Motor neuron (in vitro differentiated cells): Measurements from ENCODE around the gene INAFM2. TPM values are rescaled to one million over a fixed set of nuclear protein-coding genes. Genes with fewer than 3 reads are reported as not detected.

Experiments
- ATAC-seq, 8 experiments: fragments of 200-7000 bp; cut with Tn5 transposase; replicated peaks in 6 of 8; 2 replicates each; pipeline ENCODE4 v1.8.0; 2021; ENCODE audit warnings: mild to moderate bottlenecking in 8 of 8, moderate library complexity in 8 of 8
- H3K27ac ChIP-seq, 2 donors: fragments of 250-450 bp; sonication (Bioruptor Pico); 2 replicates each; pipeline ENCODE4 v1.9.0; 2021; ENCODE audit warnings: antibody characterized with exemption in 2 of 2, mild to moderate bottlenecking in 2 of 2, moderate library complexity in 1 of 2
- H3K4me1 ChIP-seq, 2 donors: fragments of 250-450 bp; sonication (Bioruptor Pico); replicated peaks in 1 of 2; 2 replicates each; pipeline ENCODE4 v1.6.1; 2021; ENCODE audit warnings: antibody characterized with exemption in 2 of 2, mild to moderate bottlenecking in 2 of 2, moderate library complexity in 1 of 2
- H3K4me3 ChIP-seq, 5 donors: fragments of 250-450 bp; sonication (Bioruptor Pico); 2 replicates each; pipeline ENCODE4 v1.9.0; 2021; ENCODE audit warnings: antibody characterized with exemption in 5 of 5, mild to moderate bottlenecking in 5 of 5, moderate library complexity in 4 of 5
- WGBS, 10 experiments: fragments of 450-650 bp; shearing (Covaris generic); methylation state at CpG; one replicate each; pipeline ENCODE4 v1.0.0; 2022; 5-methylcytosine and 5-hydroxymethylcytosine counted together
- in situ Hi-C, 9 experiments: fragments of 400-800 bp; cut with MboI; loops; one replicate each; pipeline ENCODE4 v1.15.0; 2021; ENCODE audit warnings: low sequenced_read_pairs in 9 of 9, low pct_unique_long_range_greater_than_20kb in 2 of 9; ENCODE audit not compliant: unreplicated experiment in 9 of 9
- total RNA-seq, 8 experiments: library from RNA; unstranded; fragments of 300-600 nt; gene quantifications; 2 replicates each; pipeline versions ENCODE4 v1.2.3 to v1.2.4, GENCODE V29; 2022

INAFM2 gene
- total RNA-seq, 8 experiments from 2014 or later: 6.5 to 16.8 (median 13.4) TPM

- no peak overlapping the region for H3K27ac ChIP-seq
- WGBS, 10 experiments: 50 to 100% (median 100%) methylated on average over 1 to 3 of the region's 5 CpGs; no CpG with 5 or more reads in 7 of the 10 experiments
- in situ Hi-C loops: no loop called here
Observed at GRCh38 chr15:40336744-40337122, 13.2 kb downstream of the INAFM2 start.

GRCh38 chr15:40337597-40337996 lies 14.1 kb downstream of the INAFM2 start:
- 63 to 83% methylated on average over 1 to 6 of the region's 19 CpGs; no CpG with 5 or more reads in 8 of the 10 experiments for WGBS, 10 experiments
- Histone ChIP-seq H3K4me1 (peaks cover 31 to 35% of the 10 kb centered on the region in 2 donors), H3K4me3 (no peak overlapping the region), H3K27ac (no peak overlapping the region)
- in situ Hi-C loops: no loop called here
- no peak for ATAC-seq

More at GRCh38 chr15:40336744-40337122, 13.2 kb downstream of the INAFM2 start:
- no peak overlapping the region for H3K4me3 ChIP-seq
- H3K4me1 ChIP-seq: peaks cover 31 to 35% of the 10 kb centered on the region in 2 donors
- no peak for ATAC-seq

- H3K27ac ChIP-seq: no peak overlapping the region
- H3K4me1 ChIP-seq: peaks cover 31 to 35% of the 10 kb centered on the region in 2 donors
Observed at GRCh38 chr15:40338041-40338657, 14.7 kb downstream of the INAFM2 start.

DNA sequence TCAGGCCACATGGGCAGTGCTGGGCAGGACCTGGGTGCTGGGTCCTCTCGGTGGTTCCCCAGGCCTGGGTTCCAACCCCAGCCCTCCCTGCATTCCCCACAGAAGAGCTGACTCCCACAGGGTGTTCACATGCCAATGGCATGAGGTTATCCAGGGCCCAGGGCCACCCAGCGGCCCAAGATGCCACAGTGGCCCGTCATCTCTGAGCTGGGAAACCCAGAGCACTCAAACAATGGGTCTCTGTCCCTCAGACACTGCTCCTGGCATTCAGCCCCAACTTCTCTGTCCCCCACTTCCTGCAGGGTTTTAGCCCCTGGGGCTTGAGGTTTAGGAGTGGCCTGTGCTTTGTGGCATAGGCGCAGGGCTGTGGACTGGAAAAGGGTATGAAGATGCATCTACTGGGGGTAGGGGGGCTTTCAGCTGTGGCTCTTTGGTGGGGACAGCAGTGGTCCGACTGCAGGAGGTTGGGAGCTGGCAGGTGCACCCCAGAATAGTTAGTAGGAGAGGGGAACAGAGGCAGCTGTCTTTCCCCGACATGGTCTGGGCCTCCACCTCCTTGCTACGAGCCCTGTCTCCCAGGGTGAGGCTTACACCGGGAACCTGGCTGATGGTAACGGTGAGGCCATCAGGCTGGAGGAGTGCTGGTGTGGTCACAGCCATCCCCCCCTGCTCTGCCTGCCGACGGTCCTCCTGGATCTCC lies 15.6 kb downstream of the INAFM2 start:
- WGBS, 10 experiments: 34 to 100% (median 78%) methylated on average over 2 to 4 of the region's 11 CpGs; no CpG with 5 or more reads in 5 of the 10 experiments
- Histone ChIP-seq H3K4me1 (peaks cover 31% of the 10 kb centered on the region in 2 donors), H3K27ac (no peak overlapping the region), H3K4me3 (no peak overlapping the region)
- in situ Hi-C loops: no loop called here
- ATAC-seq: no peak

More at GRCh38 chr15:40338041-40338657, 14.7 kb downstream of the INAFM2 start:
- peak; percentile 25 to 76 (median 53) for ATAC-seq
- no peak overlapping the region for H3K4me3 ChIP-seq
- 0 to 60% (median 10%) methylated on average over 1 to 5 of the region's 11 CpGs; no CpG with 5 or more reads in 3 of the 10 experiments for WGBS, 10 experiments
- in situ Hi-C loops: no loop called here

GRCh38 chr15:40339621-40339945 lies 16.1 kb downstream of the INAFM2 start:
- no peak overlapping the region for H3K4me3 ChIP-seq
- no peak overlapping the region for H3K27ac ChIP-seq
- WGBS, 10 experiments: 83 to 92% (median 83%) methylated on average over 1 to 2 of the region's 7 CpGs; no CpG with 5 or more reads in 7 of the 10 experiments
- H3K4me1 ChIP-seq: peaks cover 26 to 31% of the 10 kb centered on the region in 2 donors
- peak in 2 of 8 experiments; percentile 3 to 21 for ATAC-seq
- in situ Hi-C loops: no loop called here

GRCh38 chr15:40340038-40340739 lies 16.7 kb downstream of the INAFM2 start:
- ATAC-seq: peak; percentile 26 to 57 (median 49)
- no peak overlapping the region for H3K4me3 ChIP-seq
- peaks cover 26 to 31% of the 10 kb centered on the region in 2 donors for H3K4me1 ChIP-seq
- 0 to 60% (median 46%) methylated on average over 1 to 7 of the region's 14 CpGs; no CpG with 5 or more reads in 6 of the 10 experiments for WGBS, 10 experiments
- peak overlapping the region; percentile 57 to 72 for H3K27ac ChIP-seq
- in situ Hi-C loops: no loop called here

DNA sequence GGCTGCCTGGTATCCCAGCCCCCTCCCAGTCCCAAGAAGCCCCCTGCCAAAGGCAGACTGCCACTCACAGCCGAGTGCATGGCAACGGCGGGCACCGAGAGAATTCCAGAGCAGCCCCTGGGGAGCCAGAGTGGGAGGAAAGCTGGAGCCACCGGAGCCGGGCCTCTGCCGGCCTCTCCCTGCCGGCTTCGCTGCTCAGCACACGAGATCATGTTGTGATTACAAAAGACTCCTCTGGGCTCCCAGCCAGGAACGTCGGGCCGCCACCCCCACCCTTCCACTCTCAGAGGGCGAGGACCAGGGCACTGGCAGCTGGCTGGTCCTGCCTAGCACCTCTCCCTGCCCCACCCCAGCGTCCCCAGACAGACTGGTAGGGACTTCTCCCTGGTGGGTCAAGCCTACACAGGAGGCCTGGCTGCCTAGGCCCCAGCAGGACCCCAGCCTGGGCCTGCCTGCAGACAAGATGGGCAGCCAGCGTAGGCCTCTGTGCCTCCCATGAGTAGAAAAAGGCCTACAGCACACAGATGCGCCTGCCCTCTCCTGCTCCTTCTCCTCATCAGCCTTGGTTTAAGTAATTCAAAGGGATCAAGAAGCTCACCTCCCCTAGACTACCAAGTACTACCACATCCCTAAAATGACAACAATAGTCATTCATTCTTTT lies 17.4 kb downstream of the INAFM2 start, which contains the start of gene CCDC9B:
TSS of gene CCDC9B (minus strand) at position 200 of the 661 bp plus-strand sequence. CDS start at position 80, 120 bp downstream.
- ATAC-seq: peak; percentile 68 to 87 (median 76)
- WGBS, 10 experiments: 53 to 100% (median 83%) methylated on average over 1 to 6 of the region's 17 CpGs; no CpG with 5 or more reads in 7 of the 10 experiments
- H3K4me1 ChIP-seq: peaks cover 26 to 31% of the 10 kb centered on the region in 2 donors
- in situ Hi-C loops: no loop called here
- H3K4me3 ChIP-seq: no peak within 1 kb of the TSS
- peak within 1 kb of the TSS; percentile 57 to 72 for H3K27ac ChIP-seq

GRCh38 chr15:40342416-40343320 lies 19.2 kb downstream of the INAFM2 start:
- Histone ChIP-seq H3K4me1 (peaks cover 25 to 26% of the 10 kb centered on the region in 2 donors), H3K4me3 (no peak overlapping the region), H3K27ac (no peak overlapping the region)
- 0 to 93% (median 56%) methylated on average over 1 to 7 of the region's 7 CpGs; no CpG with 5 or more reads in 1 of the 10 experiments for WGBS, 10 experiments
- in situ Hi-C loops: no loop called here
- ATAC-seq: no peak

DNA sequence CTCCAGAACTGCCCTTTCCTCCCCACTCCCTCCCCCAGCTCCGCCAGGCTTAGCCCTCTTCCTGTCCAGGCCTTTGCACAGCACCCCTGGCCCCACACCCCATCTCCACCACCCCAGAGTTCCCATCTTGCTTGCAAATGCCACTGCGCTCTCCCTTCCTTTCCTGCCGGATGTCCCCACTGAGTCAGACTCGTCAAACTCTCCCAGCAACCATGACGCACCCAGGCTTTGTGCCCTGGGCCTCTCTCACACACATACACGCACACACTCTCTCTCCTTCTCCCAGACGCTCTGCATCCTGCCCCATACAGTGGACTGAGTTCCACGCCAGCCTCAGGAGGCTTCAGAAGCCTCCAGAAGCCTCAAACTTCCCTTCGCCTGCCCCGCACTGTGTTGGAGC lies 20.0 kb downstream of the INAFM2 start:
- no peak overlapping the region for H3K27ac ChIP-seq
- no peak overlapping the region for H3K4me3 ChIP-seq
- in situ Hi-C loops: no loop called here
- ATAC-seq: peak in 3 of 8 experiments; percentile 9 to 52 (median 17)
- H3K4me1 ChIP-seq: peaks cover 19 to 20% of the 10 kb centered on the region in 2 donors
- 40 to 100% methylated on average over 1 to 2 of the region's 10 CpGs; no CpG with 5 or more reads in 8 of the 10 experiments for WGBS, 10 experiments

- Histone ChIP-seq H3K27ac (no peak overlapping the region), H3K4me1 (peaks cover 19 to 20% of the 10 kb centered on the region in 2 donors), H3K4me3 (no peak overlapping the region)
- ATAC-seq: no peak
- 37 to 100% (median 60%) methylated on average over 1 to 4 of the region's 6 CpGs; no CpG with 5 or more reads in 2 of the 10 experiments for WGBS, 10 experiments
- in situ Hi-C loops: no loop called here
Observed at GRCh38 chr15:40344217-40344616, 20.7 kb downstream of the INAFM2 start.

DNA sequence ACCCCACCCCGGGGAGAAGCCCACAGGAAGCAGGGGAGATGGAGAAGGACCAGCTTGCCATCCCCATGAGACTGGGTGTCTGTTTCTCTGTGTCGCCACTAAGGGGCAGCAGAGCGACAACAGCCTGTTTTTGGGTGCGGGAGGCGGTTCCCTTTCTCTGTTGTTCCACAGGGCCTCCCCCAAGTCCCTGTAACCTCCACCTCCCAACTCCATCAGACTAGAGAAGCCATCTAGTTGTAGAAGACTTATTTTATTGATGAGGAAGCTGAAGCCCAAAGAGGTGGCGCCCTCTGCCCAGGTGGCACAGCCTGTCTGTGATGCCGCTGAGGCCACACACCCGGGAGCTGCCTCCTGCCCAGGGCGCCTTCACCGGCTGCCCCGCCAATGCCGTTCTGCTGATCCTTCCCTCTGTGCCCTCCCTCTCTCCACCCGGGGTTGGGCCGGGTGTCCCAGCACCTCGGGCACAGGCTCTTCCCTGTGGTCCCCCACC lies 21.2 kb downstream of the INAFM2 start:
- ATAC-seq: peak in 3 of 8 experiments; percentile 4 to 50 (median 7)
- in situ Hi-C loops: no loop called here
- H3K4me1 ChIP-seq: peaks cover 16 to 17% of the 10 kb centered on the region in 2 donors
- 43 to 86% methylated on average over 4 to 9 of the region's 15 CpGs; no CpG with 5 or more reads in 8 of the 10 experiments for WGBS, 10 experiments
- H3K4me3 ChIP-seq: no peak overlapping the region
- no peak overlapping the region for H3K27ac ChIP-seq
